ENCODE measurements around the gene PARD3. TPM values are rescaled to one million over a fixed set of nuclear protein-coding genes. Genes with fewer than 3 reads are reported as not detected.
"Not testable (repeated sequence)": the region's sequence is repeated elsewhere in the genome, so short reads cannot be mapped to it uniquely, and the experiment has no call there.

PARD3 gene
- total RNA-seq (2014; rRNA removed; shearing (Covaris generic)): 55.1 and 61.9 TPM in 2 replicates

GRCh38 chr10:34815185-34816084, at the start of gene PARD3:
Gene PARD3, minus strand, starts transcription at chr10:34815296. Its CDS starts 301 bp downstream, at chr10:34814995.
- no peak for DNase-seq (ENCODE audit: low spot score)
- in situ Hi-C loops (cut with HindIII; ENCODE audit: low sequenced_read_pairs): no loop called here

- DNase-seq (ENCODE audit: low spot score): peak; percentile 7
- in situ Hi-C loops (cut with HindIII; ENCODE audit: low sequenced_read_pairs): no loop called here
These were observed 49.3 kb upstream of the PARD3 start for GRCh38 chr10:34864149-34865067.

GRCh38 chr10:34862892-34863291, 47.8 kb upstream of the PARD3 start:
- DNase-seq (ENCODE audit: low spot score): no peak
- in situ Hi-C loops (cut with HindIII; ENCODE audit: low sequenced_read_pairs): no loop called here

- DNase-seq (ENCODE audit: low spot score): no peak
- in situ Hi-C loops (cut with HindIII; ENCODE audit: low sequenced_read_pairs): no loop called here
These were observed 46.4 kb upstream of the PARD3 start for GRCh38 chr10:34861293-34862021.

- DNase-seq (ENCODE audit: low spot score): no peak
- in situ Hi-C loops (cut with HindIII; ENCODE audit: low sequenced_read_pairs): no loop called here
These were observed 44.1 kb upstream of the PARD3 start for GRCh38 chr10:34859170-34859569.

GRCh38 chr10:34858003-34858402, 42.9 kb upstream of the PARD3 start:
- in situ Hi-C loops (cut with HindIII; ENCODE audit: low sequenced_read_pairs): no loop called here
- no peak for DNase-seq (ENCODE audit: low spot score)

- peak; percentile 37 for DNase-seq (ENCODE audit: low spot score)
- in situ Hi-C loops (cut with HindIII; ENCODE audit: low sequenced_read_pairs): no loop called here
These were observed 39.1 kb upstream of the PARD3 start for GRCh38 chr10:34854147-34854601.

- in situ Hi-C loops (cut with HindIII; ENCODE audit: low sequenced_read_pairs): no loop called here
- DNase-seq (ENCODE audit: low spot score): no peak
These were observed 38.3 kb upstream of the PARD3 start for GRCh38 chr10:34853357-34853756.

GRCh38 chr10:34850558-34850957, 35.5 kb upstream of the PARD3 start:
- in situ Hi-C loops (cut with HindIII; ENCODE audit: low sequenced_read_pairs): no loop called here
- DNase-seq (ENCODE audit: low spot score): no peak

- in situ Hi-C loops (cut with HindIII; ENCODE audit: low sequenced_read_pairs): no loop called here
- no peak for DNase-seq (ENCODE audit: low spot score)
These were observed 34.9 kb upstream of the PARD3 start for GRCh38 chr10:34850036-34850435.

GRCh38 chr10:34845070-34845469, 30.0 kb upstream of the PARD3 start:
- in situ Hi-C loops (cut with HindIII; ENCODE audit: low sequenced_read_pairs): no loop called here
- no peak for DNase-seq (ENCODE audit: low spot score)

GRCh38 chr10:34844448-34844847, 29.4 kb upstream of the PARD3 start:
- in situ Hi-C loops (cut with HindIII; ENCODE audit: low sequenced_read_pairs): no loop called here
- DNase-seq (ENCODE audit: low spot score): no peak

GRCh38 chr10:34843470-34843869, 28.4 kb upstream of the PARD3 start:
- DNase-seq (ENCODE audit: low spot score); in situ Hi-C loops (cut with HindIII; ENCODE audit: low sequenced_read_pairs): not testable (repeated sequence)

GRCh38 chr10:34838366-34838900, 23.3 kb upstream of the PARD3 start:
- in situ Hi-C loops (cut with HindIII; ENCODE audit: low sequenced_read_pairs): no loop called here
- DNase-seq (ENCODE audit: low spot score): no peak

GRCh38 chr10:34835908-34836508, 20.9 kb upstream of the PARD3 start:
- DNase-seq (ENCODE audit: low spot score): no peak
- in situ Hi-C loops (cut with HindIII; ENCODE audit: low sequenced_read_pairs): no loop called here

- DNase-seq (ENCODE audit: low spot score): no peak
- in situ Hi-C loops (cut with HindIII; ENCODE audit: low sequenced_read_pairs): no loop called here
These were observed 19.2 kb upstream of the PARD3 start for GRCh38 chr10:34834274-34834673.

GRCh38 chr10:34830217-34830822, 15.2 kb upstream of the PARD3 start:
- in situ Hi-C loops (cut with HindIII; ENCODE audit: low sequenced_read_pairs): no loop called here
- no peak for DNase-seq (ENCODE audit: low spot score)

All from G401 (cell line).